Measurements from ENCODE around the gene CLINT1. TPM values are rescaled to one million over a fixed set of nuclear protein-coding genes. Genes with fewer than 3 reads are reported as not detected.

The CLINT1 gene
- total RNA-seq, 1 donor from 2014 or later: 105 TPM

DNA sequence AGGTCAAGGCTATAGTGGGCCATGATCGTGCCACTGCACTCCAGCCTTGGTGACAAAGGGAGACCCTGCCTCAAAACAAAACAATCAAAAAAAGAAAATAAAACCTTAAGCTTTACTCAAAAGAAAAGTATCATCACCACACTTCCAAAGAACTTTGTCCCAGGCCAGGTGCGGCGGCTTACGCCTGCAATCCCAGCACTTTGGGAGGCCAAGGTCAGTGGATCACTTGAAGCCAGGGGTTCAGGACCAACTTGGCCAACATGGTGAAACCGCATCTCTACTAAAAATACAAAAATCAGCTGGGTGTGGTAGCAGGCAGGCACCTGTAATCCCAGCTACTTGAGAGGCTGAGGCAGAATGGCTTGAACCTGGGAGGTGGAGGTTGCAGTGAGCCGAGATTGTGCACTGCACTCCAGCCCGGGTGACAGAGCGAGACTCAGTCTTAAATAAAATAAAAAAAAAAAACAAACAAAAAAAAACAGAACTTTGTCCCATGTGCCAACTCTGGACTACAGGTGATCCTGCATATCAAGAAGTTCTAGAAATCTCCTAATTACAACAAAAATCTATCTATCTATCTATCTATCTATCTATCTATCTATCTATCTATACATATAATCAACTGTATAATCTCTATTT is 19.7 kb downstream of the CLINT1 start:
- H3K4me1 Mint-ChIP-seq: peaks cover 26% of the 10 kb centered on the region
- H3K27ac Mint-ChIP-seq: no peak overlapping the region
- H3K9me3 Mint-ChIP-seq: no peaks in the 10 kb centered on the region
- no peak overlapping the region for H3K4me3 Mint-ChIP-seq
- DNase-seq (no peak), ATAC-seq (ENCODE audit: low read depth) (no peak)
- POLR2A ChIA-PET: no interaction called here
- CTCF ChIA-PET: no interaction called here
- no peaks in the 10 kb centered on the region for H3K27me3 Mint-ChIP-seq
- peaks cover 16% of the 10 kb centered on the region for H3K36me3 Mint-ChIP-seq (ENCODE audit: low read depth)
- intact Hi-C loops (cut with micrococcal nuclease): no loop called here
- TF ChIP-seq, protein P1, sequence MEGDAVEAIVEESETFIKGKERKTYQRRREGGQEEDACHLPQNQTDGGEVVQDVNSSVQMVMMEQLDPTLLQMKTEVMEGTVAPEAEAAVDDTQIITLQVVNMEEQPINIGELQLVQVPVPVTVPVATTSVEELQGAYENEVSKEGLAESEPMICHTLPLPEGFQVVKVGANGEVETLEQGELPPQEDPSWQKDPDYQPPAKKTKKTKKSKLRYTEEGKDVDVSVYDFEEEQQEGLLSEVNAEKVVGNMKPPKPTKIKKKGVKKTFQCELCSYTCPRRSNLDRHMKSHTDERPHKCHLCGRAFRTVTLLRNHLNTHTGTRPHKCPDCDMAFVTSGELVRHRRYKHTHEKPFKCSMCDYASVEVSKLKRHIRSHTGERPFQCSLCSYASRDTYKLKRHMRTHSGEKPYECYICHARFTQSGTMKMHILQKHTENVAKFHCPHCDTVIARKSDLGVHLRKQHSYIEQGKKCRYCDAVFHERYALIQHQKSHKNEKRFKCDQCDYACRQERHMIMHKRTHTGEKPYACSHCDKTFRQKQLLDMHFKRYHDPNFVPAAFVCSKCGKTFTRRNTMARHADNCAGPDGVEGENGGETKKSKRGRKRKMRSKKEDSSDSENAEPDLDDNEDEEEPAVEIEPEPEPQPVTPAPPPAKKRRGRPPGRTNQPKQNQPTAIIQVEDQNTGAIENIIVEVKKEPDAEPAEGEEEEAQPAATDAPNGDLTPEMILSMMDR (IDR thresholded peaks at IDR 0.05): no peak

DNA sequence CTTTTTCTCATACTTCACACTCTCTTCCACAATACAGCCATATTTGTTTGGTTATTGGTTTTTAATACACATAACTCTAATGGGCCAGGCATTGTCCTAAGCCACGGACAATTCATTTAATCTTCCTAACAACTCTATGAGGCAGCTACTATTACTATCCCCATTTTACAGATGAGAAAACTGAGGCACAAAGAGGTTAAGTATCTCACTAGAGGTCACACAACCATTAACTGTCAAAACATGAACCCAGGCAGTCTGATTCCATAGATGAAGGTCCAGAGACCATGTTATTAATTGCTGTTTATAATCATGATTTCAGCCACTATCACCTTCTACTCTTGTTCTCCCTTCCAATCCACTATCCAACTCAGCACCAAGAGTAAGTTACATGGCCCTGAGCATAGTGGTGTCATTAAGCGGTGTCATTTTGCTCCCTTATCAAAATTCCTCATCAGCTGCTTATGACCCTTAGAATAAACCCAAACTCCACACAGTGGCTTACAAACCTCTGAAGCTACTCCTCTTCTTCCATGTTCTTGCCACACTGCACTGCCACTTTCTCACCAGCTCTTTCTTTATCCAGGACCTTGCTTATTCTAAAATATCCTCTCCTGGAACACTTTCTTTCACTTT is 22.7 kb downstream of the CLINT1 start:
- no peak for ATAC-seq (ENCODE audit: low read depth)
- POLR2A ChIA-PET: interaction anchor here (0.6 kb wide), 1 partner anchor 1372 kb away, joined by 5 read pairs; no protein-coding TSS in a partner anchor
- no peak for DNase-seq
- peaks cover 47% of the 10 kb centered on the region for H3K4me1 Mint-ChIP-seq
- intact Hi-C loops (cut with micrococcal nuclease): no loop called here
- no peaks in the 10 kb centered on the region for H3K27me3 Mint-ChIP-seq
- H3K4me3 Mint-ChIP-seq: no peak overlapping the region
- peaks cover 18% of the 10 kb centered on the region for H3K36me3 Mint-ChIP-seq (ENCODE audit: low read depth)
- CTCF ChIA-PET: interaction anchor here (1.4 kb wide), 1 partner anchor 19 kb away, joined by 4 read pairs; no protein-coding TSS in a partner anchor
- TF ChIP-seq, protein P1 (IDR thresholded peaks at IDR 0.05): no peak
- H3K9me3 Mint-ChIP-seq: no peaks in the 10 kb centered on the region
- H3K27ac Mint-ChIP-seq: no peak overlapping the region

DNA sequence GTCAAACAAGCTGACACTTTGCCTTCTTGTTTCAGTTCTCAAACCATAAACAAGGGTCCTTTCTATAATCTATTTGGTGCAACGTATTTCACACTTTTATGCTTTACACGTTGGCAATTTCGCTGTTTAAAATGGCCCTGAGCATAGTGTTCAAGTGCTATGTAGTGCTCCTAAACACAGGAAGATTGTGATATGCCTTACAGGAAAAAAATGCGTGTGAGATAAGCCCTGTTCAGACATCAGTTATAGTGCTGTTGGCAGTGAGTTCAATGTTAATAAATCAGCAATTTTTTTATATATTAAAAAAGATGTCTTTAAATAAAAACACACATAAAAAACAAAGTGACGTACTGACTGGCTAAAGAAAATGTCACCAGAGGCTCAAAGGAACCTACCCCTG is 23.9 kb downstream of the CLINT1 start:
- intact Hi-C loops (cut with micrococcal nuclease): no loop called here
- DNase-seq (no peak), ATAC-seq (ENCODE audit: low read depth) (no peak)
- POLR2A ChIA-PET: no interaction called here
- peaks cover 18% of the 10 kb centered on the region for H3K36me3 Mint-ChIP-seq (ENCODE audit: low read depth)
- no peak overlapping the region for H3K4me3 Mint-ChIP-seq
- peaks cover 56% of the 10 kb centered on the region for H3K4me1 Mint-ChIP-seq
- no peak overlapping the region for H3K27ac Mint-ChIP-seq
- H3K9me3 Mint-ChIP-seq: no peaks in the 10 kb centered on the region
- H3K27me3 Mint-ChIP-seq: no peaks in the 10 kb centered on the region
- CTCF ChIA-PET: interaction anchor here (1.4 to 2.1 kb wide), 2 partner anchors 18 to 114 kb away, joined by 4 to 8 read pairs; no protein-coding TSS in a partner anchor
- TF ChIP-seq, protein P1 (IDR thresholded peaks at IDR 0.05): no peak

DNA sequence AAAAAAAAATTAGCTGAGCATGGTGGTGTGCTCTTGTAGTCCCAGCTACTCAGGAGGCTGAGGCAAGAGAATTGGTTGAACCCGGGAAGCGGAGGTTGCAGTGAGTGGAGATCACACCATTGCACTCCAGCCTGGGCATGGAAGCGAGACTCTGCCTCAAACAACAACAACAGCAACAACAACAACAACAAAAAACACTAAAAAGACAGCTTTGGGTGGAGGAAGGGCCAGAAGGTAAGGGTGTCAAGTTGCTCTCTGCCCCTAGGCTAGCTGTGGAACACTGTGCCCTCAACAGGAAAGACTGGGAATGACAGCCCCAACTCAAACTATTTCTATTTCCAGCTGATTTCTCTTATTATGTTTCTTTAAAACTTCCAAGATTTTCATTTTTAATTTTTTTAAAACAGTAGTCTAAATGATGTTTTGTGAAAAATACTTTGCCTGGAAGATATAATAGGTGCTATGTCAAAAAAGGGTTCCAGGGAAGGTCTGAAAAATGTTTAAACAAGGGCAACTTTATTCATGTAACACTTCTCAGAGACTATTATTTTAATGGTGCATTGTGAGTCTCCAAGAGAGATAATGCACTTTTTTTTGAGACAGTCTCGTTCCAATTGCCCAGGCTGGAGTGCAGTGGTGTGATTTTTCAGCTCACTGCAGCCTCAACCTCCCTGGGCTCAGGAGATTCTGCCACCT is 29.9 kb downstream of the CLINT1 start:
- Mint-ChIP-seq H3K4me1 (peaks cover 69% of the 10 kb centered on the region), H3K4me3 (no peak overlapping the region), H3K9me3 (no peaks in the 10 kb centered on the region), H3K36me3 (ENCODE audit: low read depth) (peaks cover 6% of the 10 kb centered on the region), H3K27ac (peak overlapping the region; percentile 31), H3K27me3 (no peaks in the 10 kb centered on the region)
- intact Hi-C loops (cut with micrococcal nuclease): no loop called here
- CTCF ChIA-PET: interaction anchor here (0.6 to 1.6 kb wide), 3 partner anchors 79 to 234 kb away, joined by 3 to 4 read pairs (median 3); no protein-coding TSS in a partner anchor
- no peak for DNase-seq
- TF ChIP-seq, protein P1 (IDR thresholded peaks at IDR 0.05): no peak
- POLR2A ChIA-PET: interaction anchor here (0.6 to 1.4 kb wide), 6 partner anchors 10 to 1385 kb away, joined by 3 to 7 read pairs (median 3); no protein-coding TSS in a partner anchor
- ATAC-seq (ENCODE audit: low read depth): no peak
